K562 (cell line): ENCODE data around the gene MBOAT2. TPM values are rescaled to one million over a fixed set of nuclear protein-coding genes. Genes with fewer than 3 reads are reported as not detected.

Experiments
- CCNT2 ChIP-seq: IDR thresholded peaks from 2 replicates; pipeline ENCODE4 v1.6.1; 2011; ENCODE audit warnings: borderline replicate concordance, low read depth, mild to moderate bottlenecking, moderate library complexity, mixed read lengths, low read length; ENCODE audit not compliant: insufficient read length; ENCODE audit errors: extremely low read depth
- EP400 ChIP-seq: fragments of 450-650 bp; IDR thresholded peaks from 2 replicates; pipeline ENCODE4 v1.6.1; 2017; ENCODE audit warnings: antibody characterized with exemption, mild to moderate bottlenecking, moderate library complexity
- GMEB1 ChIP-seq: fragments of 250-450 bp; sonication (Bioruptor Pico); IDR thresholded peaks from 2 replicates; pipeline ENCODE4 v1.4.0; 2020; ENCODE audit warnings: mild to moderate bottlenecking
- HDAC1 ChIP-seq, 2 experiments: fragments of 450-650 bp; IDR thresholded peaks; 2 replicates each; pipeline ENCODE4 v1.6.1; 2016 to 2017; ENCODE audit warnings: inconsistent platforms in 1 of 2, mild to moderate bottlenecking in 1 of 2, moderate library complexity in 1 of 2
- KDM2B ChIP-seq: fragments of 250-450 bp; sonication (Bioruptor Pico); IDR thresholded peaks from 2 replicates; pipeline ENCODE4 v1.8.0; 2021; ENCODE audit warnings: mild to moderate bottlenecking, moderate library complexity
- NFIC ChIP-seq: fragments of 450-650 bp; IDR thresholded peaks from 2 replicates; pipeline ENCODE4 v1.6.1; 2017; ENCODE audit warnings: mild to moderate bottlenecking, inconsistent platforms
- RBBP5 ChIP-seq: fragments of 200-600 bp; sonication (generic); IDR thresholded peaks from 2 replicates; pipeline ENCODE4 v1.6.1; 2012; ENCODE audit warnings: borderline replicate concordance, mild to moderate bottlenecking, low read length, control low read depth, inconsistent platforms; ENCODE audit not compliant: insufficient read depth, poor library complexity, severe bottlenecking
- THAP12 ChIP-seq: fragments of 250-450 bp; sonication (Bioruptor Pico); IDR thresholded peaks from 2 replicates; pipeline ENCODE4 v1.9.0; 2021; ENCODE audit warnings: mild to moderate bottlenecking, inconsistent platforms
- ZNF232 ChIP-seq: sonication (generic); formaldehyde crosslinking; IDR thresholded peaks from 2 replicates; pipeline ENCODE4 v1.8.0; 2022; ENCODE audit warnings: mild to moderate bottlenecking, missing genetic modification reagents
- ZNF586 ChIP-seq: fragments of 450-650 bp; formaldehyde crosslinking; conservative IDR thresholded peaks from 2 replicates; pipeline ENCODE4 v1.4.0; 2020; ENCODE audit warnings: mild to moderate bottlenecking, moderate library complexity
- polyA plus RNA-seq, 8 experiments: library from polyadenylated mRNA; depleted of rRNA in 4 of 8; stranded (reverse) in 5 of 8; unstranded in 3 of 8; fragments of >200 nt; fragmentation: Nextera tagmentation in 2 of 8; fragmentation: Illumina TruSeq in 1 of 8; extraction: Ambion mirVana in 2 of 8; extraction: Trizol in 1 of 8; gene quantifications; 2 replicates each; pipeline versions ENCODE4 v1.2.1 to v1.2.3, GENCODE V29; 2011 to 2014; ENCODE audit warnings: inconsistent platforms in 1 of 8, missing spikeins in 1 of 8
- total RNA-seq, 7 experiments: library from RNA; depleted of rRNA in 6 of 7; stranded (reverse); fragments of >200 nt in 6 of 7; fragmentation: Illumina TruSeq in 2 of 7; extraction: Trizol in 2 of 7; gene quantifications; 2 replicates each; pipeline versions ENCODE4 v1.2.1 to v1.2.3, GENCODE V29; 2011 to 2021; ENCODE audit warnings: low replicate concordance in 1 of 7

The MBOAT2 gene
- total and polyA plus RNA-seq, 9 of the 15 experiments (the other 6 are each of a cell fraction or from before 2014, with no cell fraction given), result 8.4 to 122 (median 27.6) TPM

- peak in 1 of 2 experiments; percentile 96; a peak in 2 of 4 replicates for TF ChIP-seq HDAC1 (IDR thresholded peaks at IDR 0.05)
- peak; percentile 28; the same call in 1 of the 2 replicates for TF ChIP-seq NFIC
- TF ChIP-seq RBBP5, result peak; percentile 99
- TF ChIP-seq ZNF586 (CRISPR knock-in tag), result no peak
- peak; percentile 63; the same call in 1 of the 2 replicates for TF ChIP-seq THAP12
- TF ChIP-seq ZNF232 (CRISPR knock-in tag), result no peak
- TF ChIP-seq KDM2B (CRISPR knock-in tag), result 0 out of 2 replicates have a peak, but pooled peaks have one; percentile 54
- no peak for TF ChIP-seq GMEB1
- peak; percentile 60; the same call in 1 of the 2 replicates for TF ChIP-seq EP400
- TF ChIP-seq CCNT2, result peak; percentile 21
- TF ChIP-seq, all 486 proteins: peak for 65
Observed at GRCh38 chr2:8836971-8837794, 166.3 kb downstream of the MBOAT2 start, which contains the start of gene KIDINS220 (continued).
